Measurements from ENCODE around the gene PLCL1. TPM values are rescaled to one million over a fixed set of nuclear protein-coding genes. Genes with fewer than 3 reads are reported as not detected.
"Not testable (repeated sequence)": the region's sequence is repeated elsewhere in the genome, so short reads cannot be mapped to it uniquely, and the experiment has no call there.

PLCL1 gene
- total and polyA plus RNA-seq, 8 donors, result 0.38 to 1.5 (median 0.73) TPM

GRCh38 chr2:198012025-198012424 is 207.6 kb downstream of the PLCL1 start:
- FAIRE-seq, result no peak
- no peak overlapping the region for H3K4me3 ChIP-seq
- H3K4me1 ChIP-seq, result no peaks in the 10 kb centered on the region
- no peak overlapping the region for H3K27ac ChIP-seq
- no peak for TF ChIP-seq CTCF (IDR thresholded peaks at IDR 0.05)
- no peak for DNase-seq
- ATAC-seq, result no peak
- H3K27me3 ChIP-seq, result no peaks in the 10 kb centered on the region
- H3K9me3 ChIP-seq, result no peaks in the 10 kb centered on the region
- intact Hi-C loops (cut with DNase I), result no loop called here
- no peaks in the 10 kb centered on the region for H3K36me3 ChIP-seq

GRCh38 chr2:198016243-198016642 is 211.8 kb downstream of the PLCL1 start:
- no peak overlapping the region for H3K4me3 ChIP-seq
- intact Hi-C loops (cut with DNase I), result no loop called here
- no peak for FAIRE-seq
- no peaks in the 10 kb centered on the region for H3K4me1 ChIP-seq
- no peak for TF ChIP-seq CTCF (IDR thresholded peaks at IDR 0.05)
- WGBS, 2 donors, result 61 to 67% methylated on average over 4 of the region's 4 CpGs
- H3K27me3 ChIP-seq, result no peaks in the 10 kb centered on the region
- no peak for DNase-seq
- no peak overlapping the region for H3K27ac ChIP-seq
- ATAC-seq, result no peak
- H3K9me3 ChIP-seq, result no peaks in the 10 kb centered on the region
- no peaks in the 10 kb centered on the region for H3K36me3 ChIP-seq

GRCh38 chr2:198017068-198017467 is 212.7 kb downstream of the PLCL1 start:
- Histone ChIP-seq H3K27ac (no peak overlapping the region), H3K4me3 (no peak overlapping the region), H3K36me3 (no peaks in the 10 kb centered on the region), H3K4me1 (no peaks in the 10 kb centered on the region), H3K27me3 (no peaks in the 10 kb centered on the region), H3K9me3 (no peaks in the 10 kb centered on the region)
- 18 to 22% methylated on average over 2 of the region's 2 CpGs for WGBS, 2 donors
- no peak for DNase-seq
- no peak for FAIRE-seq
- intact Hi-C loops (cut with DNase I), result no loop called here
- TF ChIP-seq CTCF (IDR thresholded peaks at IDR 0.05), result no peak
- no peak for ATAC-seq

DNA sequence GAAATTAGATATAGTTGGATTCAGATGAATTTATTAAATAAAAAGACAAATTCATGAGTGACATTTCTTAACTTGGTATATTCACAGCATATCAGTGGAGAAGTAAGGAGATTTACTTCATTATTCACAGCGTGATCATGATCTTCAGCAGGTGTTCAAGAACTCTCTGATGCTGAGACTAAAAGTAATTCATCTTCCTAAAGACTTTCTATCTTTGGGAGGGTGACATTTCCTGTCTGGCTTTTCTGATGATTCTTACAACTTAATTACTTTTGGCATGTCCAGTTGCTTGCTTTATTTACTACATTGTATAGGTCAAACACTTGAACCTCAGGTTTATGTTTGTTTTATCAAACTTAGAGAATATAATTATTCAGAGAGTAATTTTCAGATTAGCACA is 224.6 kb downstream of the PLCL1 start:
- no peak overlapping the region for H3K27ac ChIP-seq
- H3K4me1 ChIP-seq, result no peaks in the 10 kb centered on the region
- FAIRE-seq (no peak), DNase-seq (no peak), ATAC-seq (no peak)
- H3K9me3 ChIP-seq, result no peaks in the 10 kb centered on the region
- intact Hi-C loops (cut with DNase I), result no loop called here
- 61 to 86% methylated on average over 1 of the region's 1 CpG for WGBS, 2 donors
- H3K4me3 ChIP-seq, result no peak overlapping the region
- H3K36me3 ChIP-seq, result no peaks in the 10 kb centered on the region
- H3K27me3 ChIP-seq, result no peaks in the 10 kb centered on the region
- no peak for TF ChIP-seq CTCF (IDR thresholded peaks at IDR 0.05)

- H3K4me1 ChIP-seq; H3K9me3 ChIP-seq; H3K27me3 ChIP-seq; DNase-seq; H3K36me3 ChIP-seq; FAIRE-seq; H3K27ac ChIP-seq; intact Hi-C loops (cut with DNase I); ATAC-seq; H3K4me3 ChIP-seq: not testable (repeated sequence)
- WGBS, 2 donors, result 78 to 85% methylated on average over 2 to 5 of the region's 5 CpGs
These were observed 225.2 kb downstream of the PLCL1 start for GRCh38 chr2:198029576-198029975.

DNA sequence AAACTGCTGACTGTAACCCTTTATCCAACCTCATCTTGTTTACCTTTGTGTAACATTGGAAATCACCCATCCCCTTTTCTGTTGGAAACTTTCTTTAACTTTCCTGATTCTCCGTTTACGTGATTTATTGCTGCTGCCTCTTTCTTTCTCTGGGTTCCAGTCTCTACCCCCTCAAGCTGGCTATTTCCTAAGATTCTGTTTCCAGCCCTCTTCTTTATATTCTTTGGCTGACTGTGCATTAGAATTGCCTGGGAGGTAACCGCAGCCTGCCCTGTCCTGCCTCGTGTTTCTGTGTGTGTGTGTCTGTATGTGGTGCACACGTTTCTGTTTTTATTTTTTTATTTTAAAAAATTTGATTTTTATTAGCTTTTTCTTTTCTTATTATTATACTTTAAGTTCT is 229.2 kb downstream of the PLCL1 start:
- no peak for TF ChIP-seq CTCF (IDR thresholded peaks at IDR 0.05)
- Histone ChIP-seq H3K27me3 (no peaks in the 10 kb centered on the region), H3K36me3 (no peaks in the 10 kb centered on the region), H3K9me3 (no peaks in the 10 kb centered on the region), H3K4me3 (no peak overlapping the region), H3K27ac (no peak overlapping the region), H3K4me1 (no peaks in the 10 kb centered on the region)
- FAIRE-seq, result no peak
- no peak for ATAC-seq
- intact Hi-C loops (cut with DNase I), result no loop called here
- DNase-seq, result no peak
- WGBS, 2 donors, result 83 to 84% methylated on average over 5 of the region's 5 CpGs
